AG04449 (cell line): ENCODE data around the gene ANKMY1.

Experiments used
- CTCF ChIA-PET: fragments of 350-600 bp; formaldehyde crosslinking; extraction: SDS; loops from one replicate; lab custom pipeline; 2021; ENCODE audit warnings: antibody characterized with exemption; lab: Yijun Ruan, JAX
- POLR2A ChIA-PET: fragments of 400-600, 350-600 bp; formaldehyde crosslinking; extraction: SDS; loops from one replicate; lab custom pipeline; 2020; ENCODE audit warnings: antibody characterized with exemption, inconsistent platforms; lab: Yijun Ruan, JAX
- DNase-seq: peaks from one replicate; pipeline ENCODE4 v3.0.0-alpha.2; 2010; ENCODE audit warnings: low read depth, low spot score
- H3K4me3 ChIP-seq: 2 replicates; pipeline ENCODE4 v1.5.1; 2011; ENCODE audit warnings: low read depth, mild to moderate bottlenecking, control low read depth, low read length
- CTCF ChIP-seq: IDR thresholded peaks from one replicate; pipeline ENCODE4 v1.5.1; 2011; ENCODE audit warnings: mild to moderate bottlenecking, moderate library complexity, low read length, control low read depth, inconsistent platforms; ENCODE audit not compliant: insufficient read depth; ENCODE audit errors: missing control alignments

ANKMY1 gene

GRCh38 chr2:240591226-240591625, 33.4 kb upstream of the ANKMY1 start:
- DNase-seq = no peak
- H3K4me3 ChIP-seq = no peak overlapping the region
- ChIA-PET CTCF (interaction anchor here (1.9 kb wide), 1 partner anchor 25 kb away, joined by 6 read pairs; no protein-coding TSS in a partner anchor), POLR2A (interaction anchor here (1.0 kb wide), 1 partner anchor 25 kb away, joined by 4 read pairs; no protein-coding TSS in a partner anchor)
- TF ChIP-seq CTCF = no peak

- TF ChIP-seq CTCF = no peak
- no peak overlapping the region for H3K4me3 ChIP-seq
- POLR2A ChIA-PET = interaction anchor here (0.6 to 1.0 kb wide), 2 partner anchors 13 to 25 kb away, joined by 3 to 4 read pairs; no protein-coding TSS in a partner anchor
- no peak for DNase-seq
- CTCF ChIA-PET = no interaction called here
Observed at GRCh38 chr2:240590681-240591111, 32.9 kb upstream of the ANKMY1 start.

- DNase-seq = no peak
- H3K4me3 ChIP-seq = no peak overlapping the region
- ChIA-PET POLR2A (no interaction called here), CTCF (interaction anchor here (1.3 to 1.7 kb wide), 2 partner anchors 16 to 24 kb away, joined by 3 to 9 read pairs; no protein-coding TSS in a partner anchor)
- no peak for TF ChIP-seq CTCF
Observed at GRCh38 chr2:240589850-240590525, 32.2 kb upstream of the ANKMY1 start.

- CTCF ChIA-PET = interaction anchor here (1.0 to 4.1 kb wide), 4 partner anchors 16 to 23 kb away, joined by 3 to 15 read pairs (median 6); partner anchors contain the start of gene RNPEPL1
- no peak for TF ChIP-seq CTCF
- DNase-seq = no peak
- no peak overlapping the region for H3K4me3 ChIP-seq
- POLR2A ChIA-PET = no interaction called here
Observed at GRCh38 chr2:240589375-240589774, 31.6 kb upstream of the ANKMY1 start.

- CTCF ChIA-PET = interaction anchor here (1.0 to 4.1 kb wide), 5 partner anchors 17 to 26 kb away, joined by 3 to 15 read pairs (median 3); partner anchors contain the start of gene RNPEPL1
- POLR2A ChIA-PET = no interaction called here
- no peak overlapping the region for H3K4me3 ChIP-seq
Observed at GRCh38 chr2:240588669-240589068, 30.9 kb upstream of the ANKMY1 start.

More at GRCh38 chr2:240588669-240589068, 30.9 kb upstream of the ANKMY1 start:
- DNase-seq = no peak
- no peak for TF ChIP-seq CTCF
